Mucosa of rectum (tissue), 2 donors: ENCODE data around the gene GREB1L.

Source experiments
- H3K27ac ChIP-seq, 2 donors: one replicate each; pipeline ENCODE4 v1.7.0; 2013; ENCODE audit warnings: inconsistent platforms in 2 of 2, low read depth in 2 of 2, low read length in 2 of 2
- H3K27me3 ChIP-seq, 2 donors: one replicate each; pipeline ENCODE4 v1.7.0; 2013; ENCODE audit warnings: low read length in 2 of 2; ENCODE audit not compliant: control insufficient read depth in 2 of 2, insufficient read depth in 2 of 2
- H3K36me3 ChIP-seq, 2 donors: one replicate each; pipeline ENCODE4 v1.7.0; 2013; ENCODE audit warnings: low read length in 2 of 2; ENCODE audit not compliant: control insufficient read depth in 2 of 2, insufficient read depth in 2 of 2
- H3K4me1 ChIP-seq, 2 donors: one replicate each; pipeline ENCODE4 v1.7.0; 2013; ENCODE audit warnings: low read length in 2 of 2, mild to moderate bottlenecking in 1 of 2; ENCODE audit not compliant: control insufficient read depth in 2 of 2, insufficient read depth in 2 of 2
- H3K4me3 ChIP-seq, 2 donors: one replicate each; pipeline ENCODE4 v1.7.0; 2013; ENCODE audit warnings: low read length in 2 of 2
- H3K9ac ChIP-seq, 2 donors: one replicate each; pipeline ENCODE4 v1.7.0; 2013; ENCODE audit warnings: low read length in 2 of 2, low read depth in 1 of 2, mild to moderate bottlenecking in 1 of 2
- H3K9me3 ChIP-seq, 2 donors: one replicate each; pipeline ENCODE4 v1.7.0; 2013; ENCODE audit warnings: low read length in 2 of 2; ENCODE audit not compliant: control insufficient read depth in 2 of 2
- donor health status: healthy.
- donor health status: Normal muscosa, but diverticular disease.

GREB1L gene

GRCh38 chr18:21383031-21383430, 141.0 kb downstream of the GREB1L start:
- Histone ChIP-seq H3K27me3 (no peaks in the 10 kb centered on the region), H3K27ac (no peak overlapping the region)

GRCh38 chr18:21386523-21387240, 144.7 kb downstream of the GREB1L start:
- Histone ChIP-seq H3K27ac (no peak overlapping the region), H3K27me3 (no peaks in the 10 kb centered on the region), H3K9me3 (no peaks in the 10 kb centered on the region), H3K4me3 (no peak overlapping the region), H3K4me1 (no peaks in the 10 kb centered on the region), H3K36me3 (no peaks in the 10 kb centered on the region), H3K9ac (no peak overlapping the region)

More at GRCh38 chr18:21383031-21383430, 141.0 kb downstream of the GREB1L start:
- no peaks in the 10 kb centered on the region for H3K36me3 ChIP-seq
- no peaks in the 10 kb centered on the region for H3K9me3 ChIP-seq
- no peaks in the 10 kb centered on the region for H3K4me1 ChIP-seq
- no peak overlapping the region for H3K9ac ChIP-seq
- H3K4me3 ChIP-seq, result no peak overlapping the region

- Histone ChIP-seq H3K27ac (no peak overlapping the region), H3K4me3 (no peak overlapping the region), H3K9ac (no peak overlapping the region), H3K27me3 (no peaks in the 10 kb centered on the region), H3K4me1 (no peaks in the 10 kb centered on the region), H3K36me3 (no peaks in the 10 kb centered on the region), H3K9me3 (no peaks in the 10 kb centered on the region)
Observed at GRCh38 chr18:21387886-21388285, 145.9 kb downstream of the GREB1L start.

- H3K27ac ChIP-seq, result no peak overlapping the region
- H3K4me3 ChIP-seq, result no peak overlapping the region
- H3K9ac ChIP-seq, result no peak overlapping the region
- H3K36me3 ChIP-seq, result no peaks in the 10 kb centered on the region
- no peaks in the 10 kb centered on the region for H3K4me1 ChIP-seq
- H3K9me3 ChIP-seq, result no peaks in the 10 kb centered on the region
- no peaks in the 10 kb centered on the region for H3K27me3 ChIP-seq
Observed at GRCh38 chr18:21389283-21389682, 147.3 kb downstream of the GREB1L start.

GRCh38 chr18:21389903-21390302, 147.9 kb downstream of the GREB1L start:
- Histone ChIP-seq H3K27ac (no peak overlapping the region), H3K4me3 (no peak overlapping the region), H3K36me3 (no peaks in the 10 kb centered on the region), H3K9ac (no peak overlapping the region), H3K4me1 (no peaks in the 10 kb centered on the region), H3K9me3 (no peaks in the 10 kb centered on the region), H3K27me3 (no peaks in the 10 kb centered on the region)

GRCh38 chr18:21391074-21391673, 149.1 kb downstream of the GREB1L start:
- no peaks in the 10 kb centered on the region for H3K9me3 ChIP-seq
- H3K27me3 ChIP-seq, result no peaks in the 10 kb centered on the region
- H3K36me3 ChIP-seq, result no peaks in the 10 kb centered on the region
- H3K4me3 ChIP-seq, result no peak overlapping the region
- no peak overlapping the region for H3K27ac ChIP-seq
- H3K4me1 ChIP-seq, result no peaks in the 10 kb centered on the region
- H3K9ac ChIP-seq, result no peak overlapping the region

GRCh38 chr18:21393986-21394385, 152.0 kb downstream of the GREB1L start:
- Histone ChIP-seq H3K4me3 (no peak overlapping the region), H3K9ac (no peak overlapping the region), H3K36me3 (no peaks in the 10 kb centered on the region), H3K27ac (no peak overlapping the region), H3K27me3 (no peaks in the 10 kb centered on the region), H3K9me3 (no peaks in the 10 kb centered on the region), H3K4me1 (no peaks in the 10 kb centered on the region)

GRCh38 chr18:21398121-21398520, 156.1 kb downstream of the GREB1L start:
- no peak overlapping the region for H3K4me3 ChIP-seq
- H3K9me3 ChIP-seq, result no peaks in the 10 kb centered on the region
- H3K36me3 ChIP-seq, result no peaks in the 10 kb centered on the region
- H3K9ac ChIP-seq, result no peak overlapping the region
- no peaks in the 10 kb centered on the region for H3K4me1 ChIP-seq
- H3K27me3 ChIP-seq, result no peaks in the 10 kb centered on the region
- H3K27ac ChIP-seq, result no peak overlapping the region

GRCh38 chr18:21402272-21402671, 160.2 kb downstream of the GREB1L start:
- Histone ChIP-seq H3K4me1 (no peaks in the 10 kb centered on the region), H3K27me3 (no peaks in the 10 kb centered on the region), H3K4me3 (no peak overlapping the region), H3K9ac (no peak overlapping the region), H3K9me3 (no peaks in the 10 kb centered on the region), H3K36me3 (no peaks in the 10 kb centered on the region), H3K27ac (no peak overlapping the region)

- H3K27ac ChIP-seq, result no peak overlapping the region
Observed at GRCh38 chr18:21404426-21404825, 162.4 kb downstream of the GREB1L start.

More at GRCh38 chr18:21404426-21404825, 162.4 kb downstream of the GREB1L start:
- Histone ChIP-seq H3K9me3 (no peaks in the 10 kb centered on the region), H3K36me3 (no peaks in the 10 kb centered on the region), H3K9ac (no peak overlapping the region), H3K4me3 (no peak overlapping the region), H3K4me1 (no peaks in the 10 kb centered on the region), H3K27me3 (no peaks in the 10 kb centered on the region)
